IMR-90 (cell line): Measurements from ENCODE around the gene DPYD. TPM values are rescaled to one million over a fixed set of nuclear protein-coding genes. Genes with fewer than 3 reads are reported as not detected.

Source experiments
- ATAC-seq: fragments of 200-7000 bp; cut with Tn5 transposase; 2 replicates; pipeline ENCODE4 v1.9.1; 2020; ENCODE audit warnings: low read depth, mild to moderate bottlenecking, moderate library complexity
- BruUV-seq: library from RNA; stranded (reverse); fragments of 400-500 nt; replicated peaks from 2 replicates; lab custom pipeline; 2021; lab: Mats Ljungman, UMichigan
- CTCF ChIA-PET: fragments of 300-600 bp; formaldehyde crosslinking; extraction: SDS; loops from one replicate; lab custom pipeline; 2021; ENCODE audit warnings: antibody characterized with exemption; lab: Yijun Ruan, JAX
- POLR2A ChIA-PET: fragments of 300-600 bp; sonication (Branson Sonifier 250); formaldehyde crosslinking; loops from one replicate; lab custom pipeline; 2022; ENCODE audit warnings: antibody characterized with exemption; ENCODE audit not compliant: unreplicated experiment; lab: Charles Lee
- DNase-seq: peaks from one replicate; pipeline ENCODE4 v3.0.0; 2013
- H2AFZ ChIP-seq: replicated peaks from 2 replicates; pipeline ENCODE3; 2013; ENCODE audit warnings: low read length, mild to moderate bottlenecking; ENCODE audit not compliant: poor library complexity
- H2AK5ac ChIP-seq: 2 replicates; pipeline ENCODE4 v1.6.1; 2013; ENCODE audit warnings: low read depth, low read length, inconsistent platforms
- H2AK9ac ChIP-seq: replicated peaks from 2 replicates; pipeline ENCODE3; 2013; ENCODE audit warnings: mild to moderate bottlenecking, low read depth, low read length, moderate library complexity; ENCODE audit not compliant: poor library complexity
- H2BK120ac ChIP-seq: 2 replicates; pipeline ENCODE4 v1.6.1; 2013; ENCODE audit warnings: low read depth, low read length, inconsistent platforms
- H2BK15ac ChIP-seq: 3 replicates; pipeline ENCODE4 v1.6.1; 2013; ENCODE audit warnings: low read depth, low read length, inconsistent platforms
- H2BK20ac ChIP-seq: 2 replicates; pipeline ENCODE4 v1.6.1; 2013; ENCODE audit warnings: low read depth, mild to moderate bottlenecking, inconsistent platforms, low read length, moderate library complexity
- H2BK5ac ChIP-seq: 2 replicates; pipeline ENCODE4 v1.6.1; 2013; ENCODE audit warnings: mild to moderate bottlenecking, low read depth, low read length, inconsistent platforms; ENCODE audit not compliant: poor library complexity, severe bottlenecking
- H3K14ac ChIP-seq: replicated peaks from 2 replicates; pipeline ENCODE4 v1.6.1; 2013; ENCODE audit warnings: low read depth, low read length, inconsistent platforms
- H3K18ac ChIP-seq: 2 replicates; pipeline ENCODE4 v1.6.1; 2013; ENCODE audit warnings: low read depth, low read length, control low read depth
- H3K23ac ChIP-seq: 2 replicates; pipeline ENCODE4 v1.6.1; 2013; ENCODE audit warnings: low read depth, low read length, inconsistent platforms
- H3K27ac ChIP-seq: 2 replicates; pipeline ENCODE4 v1.5.1; 2013; ENCODE audit warnings: mild to moderate bottlenecking, control low read depth, low read length; ENCODE audit not compliant: insufficient read depth
- H3K27me3 ChIP-seq: 2 replicates; pipeline ENCODE4 v1.6.1; 2013; ENCODE audit warnings: low read length; ENCODE audit not compliant: control insufficient read depth, insufficient read depth
- H3K36me3 ChIP-seq: 2 replicates; pipeline ENCODE4 v1.6.1; 2013; ENCODE audit warnings: low read length, mixed read lengths; ENCODE audit not compliant: control insufficient read depth, insufficient read depth
- H3K4ac ChIP-seq: 2 replicates; pipeline ENCODE4 v1.6.1; 2013; ENCODE audit warnings: low read depth, low read length, inconsistent platforms
- H3K4me1 ChIP-seq: 2 replicates; pipeline ENCODE4 v1.6.1; 2013; ENCODE audit warnings: low read length, mixed read lengths; ENCODE audit not compliant: control insufficient read depth, insufficient read depth
- H3K4me2 ChIP-seq: 2 replicates; pipeline ENCODE4 v1.6.1; 2013; ENCODE audit warnings: low read depth, mild to moderate bottlenecking, control low read depth, low read length, moderate library complexity
- H3K4me3 ChIP-seq: 2 replicates; pipeline ENCODE4 v1.5.1; 2013; ENCODE audit warnings: low read depth, mild to moderate bottlenecking, control low read depth, low read length, moderate library complexity; ENCODE audit not compliant: insufficient read depth
- H3K56ac ChIP-seq: 2 replicates; pipeline ENCODE4 v1.6.1; 2013; ENCODE audit warnings: low read length, inconsistent platforms; ENCODE audit not compliant: insufficient read depth; ENCODE audit errors: extremely low read depth
- H3K79me1 ChIP-seq, 2 experiments: 2 replicates each; pipeline ENCODE4 v1.6.1; 2013; ENCODE audit warnings: low read length in 2 of 2, inconsistent platforms in 1 of 2, low read depth in 1 of 2
- H3K9ac ChIP-seq: 2 replicates; pipeline ENCODE4 v1.6.1; 2013; ENCODE audit warnings: low read depth, low read length, control low read depth
- H3K9me1 ChIP-seq: 2 replicates; pipeline ENCODE4 v1.6.1; 2013; ENCODE audit warnings: low read length, inconsistent platforms; ENCODE audit not compliant: insufficient read depth
- H3K9me3 ChIP-seq: 2 replicates; pipeline ENCODE4 v1.6.1; 2013; ENCODE audit warnings: low read length; ENCODE audit not compliant: control insufficient read depth, insufficient read depth
- H4K20me1 ChIP-seq: 2 replicates; pipeline ENCODE4 v1.6.1; 2013; ENCODE audit warnings: low read length, inconsistent platforms; ENCODE audit not compliant: insufficient read depth
- H4K5ac ChIP-seq: 2 replicates; pipeline ENCODE4 v1.6.1; 2013; ENCODE audit warnings: mild to moderate bottlenecking, low read depth, low read length, control low read depth
- H4K8ac ChIP-seq, 2 experiments: 2 replicates each; pipeline ENCODE4 v1.6.1; 2013; ENCODE audit warnings: low read depth in 2 of 2, low read length in 2 of 2, control low read depth in 1 of 2, inconsistent platforms in 1 of 2
- H4K91ac ChIP-seq: 2 replicates; pipeline ENCODE4 v1.6.1; 2013; ENCODE audit warnings: low read depth, low read length, inconsistent platforms; ENCODE audit not compliant: insufficient read depth
- BHLHE40 ChIP-seq: fragments of 150-350 bp; IDR thresholded peaks from 2 replicates; pipeline ENCODE4 v1.6.1; 2016; ENCODE audit warnings: mild to moderate bottlenecking, low read depth, low read length
- CEBPB ChIP-seq: IDR thresholded peaks from 2 replicates; pipeline ENCODE4 v1.6.1; 2012; ENCODE audit warnings: low read depth, low read length, improper control_type of control experiment
- CHD1 ChIP-seq: IDR thresholded peaks from 2 replicates; pipeline ENCODE4 v1.6.1; 2012; ENCODE audit warnings: low read depth, low read length, improper control_type of control experiment
- CTCF ChIP-seq: conservative IDR thresholded peaks from 2 replicates; pipeline ENCODE4 v1.5.1; 2012; ENCODE audit warnings: mild to moderate bottlenecking, low read depth, low read length, improper control_type of control experiment
- ELK1 ChIP-seq: fragments of 150-350 bp; IDR thresholded peaks from 2 replicates; pipeline ENCODE4 v1.6.1; 2016; ENCODE audit warnings: low read depth, mild to moderate bottlenecking, low read length, moderate library complexity, borderline replicate concordance
- FOS ChIP-seq: fragments of 150-350 bp; IDR thresholded peaks from 2 replicates; pipeline ENCODE4 v1.6.1; 2016; ENCODE audit warnings: low read depth, low read length
- MAZ ChIP-seq: IDR thresholded peaks from 2 replicates; pipeline ENCODE4 v1.6.1; 2012; ENCODE audit warnings: low read depth, mild to moderate bottlenecking, low read length, improper control_type of control experiment, moderate library complexity, borderline replicate concordance
- NFE2L2 ChIP-seq: fragments of 150-350 bp; IDR thresholded peaks from 2 replicates; pipeline ENCODE4 v1.6.1; 2016; ENCODE audit warnings: low read depth, mild to moderate bottlenecking, low read length
- RAD21 ChIP-seq: IDR thresholded peaks from 2 replicates; pipeline ENCODE4 v1.6.1; 2012; ENCODE audit warnings: low read length, improper control_type of control experiment
- RCOR1 ChIP-seq: IDR thresholded peaks from 2 replicates; pipeline ENCODE4 v1.6.1; 2012; ENCODE audit warnings: mild to moderate bottlenecking, low read length, improper control_type of control experiment; ENCODE audit not compliant: insufficient replicate concordance
- RFX5 ChIP-seq: IDR thresholded peaks from 2 replicates; pipeline ENCODE4 v1.8.0; 2012; ENCODE audit warnings: low read depth, mild to moderate bottlenecking, low read length, moderate library complexity
- USF2 ChIP-seq: fragments of 150-350 bp; IDR thresholded peaks from 2 replicates; pipeline ENCODE4 v1.6.1; 2017; ENCODE audit warnings: mild to moderate bottlenecking, antibody characterized with exemption, low read length, low read depth
- WGBS, 2 experiments: methylation state at CpG; one replicate each; pipeline versions ENCODE4 v1.1.5 to v1.1.7; 2013; ENCODE audit warnings: missing lambda C conversion rate in 2 of 2; ENCODE audit not compliant: insufficient read length in 1 of 2; ENCODE audit errors: extremely low coverage in 2 of 2; 5-methylcytosine and 5-hydroxymethylcytosine counted together
- dilution Hi-C: fragments of 300-500 bp; cut with HindIII; formaldehyde crosslinking; loops from one replicate; pipeline ENCODE4 v1.14.3; 2018; ENCODE audit warnings: low sequenced_read_pairs; ENCODE audit not compliant: unreplicated experiment
- in situ Hi-C: fragments of 300-500 bp; cut with MboI; formaldehyde crosslinking; loops from 3 replicates; pipeline ENCODE4 v1.14.3; 2019; ENCODE audit warnings: low sequenced_read_pairs, inconsistent platforms, mixed read lengths
- intact Hi-C: fragments of 100-400 bp; cut with micrococcal nuclease; formaldehyde crosslinking; loops from 2 replicates; pipeline ENCODE4 v1.10.0; 2022
- polyA plus RNA-seq, 3 experiments: library from polyadenylated mRNA; depleted of rRNA; stranded (reverse); fragments of >200 nt; gene quantifications; 2 replicates each; pipeline ENCODE4 v1.2.3, GENCODE V29; 2012; ENCODE audit warnings: low replicate concordance in 1 of 3
- total RNA-seq: library from RNA; depleted of rRNA; stranded (reverse); fragments of >200 nt; gene quantifications from 2 replicates; pipeline ENCODE4 v1.2.3, GENCODE V29; 2012

The DPYD gene
- total and polyA plus RNA-seq, 2 of the 4 experiments (the other 2 are of a cell fraction), result 9.3 to 47.3 TPM

- no TSS peak for BruUV-seq
- no peak for DNase-seq
- no CpG with 5 or more reads among the region's 1 CpG for WGBS, 2 experiments
These were observed 34.6 kb downstream of the DPYD start for GRCh38 chr1:97886199-97886598.

More at GRCh38 chr1:97886199-97886598, 34.6 kb downstream of the DPYD start:
- Histone ChIP-seq H4K20me1 (no peaks in the 10 kb centered on the region), H2AFZ (no peak overlapping the region), H3K27me3 (no peaks in the 10 kb centered on the region), H3K18ac (no peak overlapping the region), H3K4ac (no peak overlapping the region), H2BK20ac (no peak overlapping the region), H3K27ac (no peak overlapping the region), H2BK15ac (no peak overlapping the region), H3K23ac (no peak overlapping the region), H3K4me1 (no peaks in the 10 kb centered on the region), H3K4me2 (no peak overlapping the region), H2AK9ac (no peak overlapping the region), H2BK120ac (no peak overlapping the region), H3K36me3 (no peaks in the 10 kb centered on the region), H3K9me3 (peaks cover 3% of the 10 kb centered on the region), H4K8ac (no peak overlapping the region), H3K14ac (no peak overlapping the region), H3K4me3 (no peak overlapping the region), H4K91ac (no peak overlapping the region), H3K79me1 (peaks cover 0 to 10% of the 10 kb centered on the region in 2 experiments; a peak in 1 of 4 replicates), H2AK5ac (no peak overlapping the region), H3K9ac (no peak overlapping the region), H2BK5ac (no peak overlapping the region), H3K9me1 (no peaks in the 10 kb centered on the region), H4K5ac (no peak overlapping the region), H3K56ac (no peak overlapping the region)
- ChIA-PET POLR2A (no interaction called here), CTCF (no interaction called here)
- in situ Hi-C loops, result no loop called here
- no peak for ATAC-seq
- no peak for TF ChIP-seq NFE2L2
- no peak for TF ChIP-seq CTCF
- TF ChIP-seq RAD21, result no peak
- no peak for TF ChIP-seq ELK1
- TF ChIP-seq USF2, result no peak
- TF ChIP-seq RFX5, result no peak
- TF ChIP-seq BHLHE40, result no peak
- no peak for TF ChIP-seq MAZ
- TF ChIP-seq CHD1, result no peak
- TF ChIP-seq CEBPB, result no peak
- TF ChIP-seq FOS, result no peak
- no peak for TF ChIP-seq RCOR1
- intact Hi-C loops, result no loop called here
- dilution Hi-C loops, result no loop called here
